SU-DHL-6 (cell line): Measurements from ENCODE around the gene TSPO.

ENCODE experiments used
- H2AFZ ChIP-seq: fragments of 200-600 bp; sonication (generic); 2 replicates; pipeline ENCODE4 v1.6.1; 2014; ENCODE audit warnings: low read depth, mild to moderate bottlenecking, moderate library complexity, mixed read lengths, antibody characterized with exemption, low read length; ENCODE audit not compliant: severe bottlenecking
- H3F3A ChIP-seq: fragments of 200-600 bp; shearing (Covaris generic); 2 replicates; pipeline ENCODE4 v1.6.0; 2016; ENCODE audit warnings: antibody characterized with exemption, mild to moderate bottlenecking; ENCODE audit not compliant: insufficient read depth
- H3K27ac ChIP-seq: fragments of 200-600 bp; sonication (generic); 2 replicates; pipeline ENCODE4 v1.5.1; 2016; ENCODE audit warnings: low read depth, mild to moderate bottlenecking, low read length, moderate library complexity, mixed read lengths
- H3K27me3 ChIP-seq: fragments of 200-600 bp; sonication (generic), shearing (Covaris generic); 2 replicates; pipeline ENCODE4 v1.6.0; 2014; ENCODE audit warnings: mild to moderate bottlenecking, low read length
- H3K36me3 ChIP-seq: fragments of 200-600 bp; sonication (generic); 2 replicates; pipeline ENCODE4 v1.6.1; 2014; ENCODE audit warnings: mild to moderate bottlenecking, low read length, mixed read lengths
- H3K4me2 ChIP-seq: fragments of 300-600, 200-600 bp; shearing (Covaris generic), sonication (generic); 2 replicates; pipeline ENCODE4 v1.6.0; 2014; ENCODE audit warnings: low read length, low read depth, mild to moderate bottlenecking; ENCODE audit not compliant: poor library complexity, severe bottlenecking
- H3K4me3 ChIP-seq: fragments of 200-600 bp; sonication (generic); 2 replicates; pipeline ENCODE4 v1.5.1; 2014; ENCODE audit warnings: antibody characterized with exemption, low read length, mild to moderate bottlenecking, mixed read lengths; ENCODE audit not compliant: insufficient read depth, poor library complexity, severe bottlenecking
- H3K79me2 ChIP-seq: fragments of 200-600 bp; sonication (generic); 2 replicates; pipeline ENCODE4 v1.6.1; 2014; ENCODE audit warnings: mild to moderate bottlenecking, low read length, moderate library complexity; ENCODE audit not compliant: insufficient read depth
- H3K9ac ChIP-seq: fragments of 200-600 bp; sonication (generic); 2 replicates; pipeline ENCODE4 v1.7.0; 2014; ENCODE audit warnings: mild to moderate bottlenecking, low read length
- H3K9me2 ChIP-seq: fragments of 200-600 bp; sonication (generic); replicated peaks from 2 replicates; pipeline ENCODE4 v1.6.1; 2014; ENCODE audit warnings: low read length; ENCODE audit not compliant: insufficient read depth
- H3K9me3 ChIP-seq: fragments of 200-600 bp; sonication (generic); 2 replicates; pipeline ENCODE4 v1.6.1; 2014; ENCODE audit warnings: low read length, mixed read lengths; ENCODE audit not compliant: insufficient read depth
- H4K20me1 ChIP-seq: fragments of 200-600 bp; sonication (generic); 2 replicates; pipeline ENCODE4 v1.6.1; 2014; ENCODE audit warnings: low read depth, mild to moderate bottlenecking, antibody characterized with exemption, low read length, moderate library complexity, mixed read lengths
- CTCF ChIP-seq: fragments of 200-600 bp; sonication (generic); IDR thresholded peaks from one replicate; pipeline ENCODE4 v1.5.1; 2017; ENCODE audit warnings: antibody characterized with exemption, mild to moderate bottlenecking, low read length, moderate library complexity; ENCODE audit not compliant: insufficient read depth, poor library complexity, severe bottlenecking
- EZH2phosphoT487 ChIP-seq: fragments of 200-600 bp; sonication (generic), shearing (Covaris generic); conservative IDR thresholded peaks from 2 replicates; pipeline ENCODE4 v1.6.1; 2018; ENCODE audit warnings: mild to moderate bottlenecking, antibody characterized with exemption, low read length, moderate library complexity, mixed read lengths

TSPO gene

GRCh38 chr22:43110927-43111623 lies 40.3 kb upstream of the TSPO start:
- Histone ChIP-seq H3K27ac (peak overlapping the region; percentile 14; the same call in 1 of the 2 replicates), H3K27me3 (no peaks in the 10 kb centered on the region), H4K20me1 (no peaks in the 10 kb centered on the region), H3K9me3 (no peaks in the 10 kb centered on the region), H3K4me2 (peak overlapping the region; percentile 85), H3K79me2 (no peaks in the 10 kb centered on the region), H3K36me3 (no peaks in the 10 kb centered on the region), H3K9ac (peak overlapping the region; percentile 80), H3F3A (peaks cover 8% of the 10 kb centered on the region; the same call in 1 of the 2 replicates), H3K9me2 (no peaks in the 10 kb centered on the region), H2AFZ (peak overlapping the region; percentile 98), H3K4me3 (peak overlapping the region; percentile 80)
- TF ChIP-seq CTCF, result no peak
- TF ChIP-seq EZH2phosphoT487, result no peak

GRCh38 chr22:43113526-43114251 lies 37.7 kb upstream of the TSPO start:
- Histone ChIP-seq H3K27ac (no peak overlapping the region), H3K9me3 (no peaks in the 10 kb centered on the region), H3K36me3 (no peaks in the 10 kb centered on the region), H2AFZ (no peak overlapping the region), H3K9ac (no peak overlapping the region), H3K79me2 (no peaks in the 10 kb centered on the region), H4K20me1 (no peaks in the 10 kb centered on the region), H3K9me2 (no peaks in the 10 kb centered on the region), H3K4me2 (no peak overlapping the region), H3F3A (peaks cover 8% of the 10 kb centered on the region; the same call in 1 of the 2 replicates), H3K27me3 (no peaks in the 10 kb centered on the region), H3K4me3 (no peak overlapping the region)
- no peak for TF ChIP-seq EZH2phosphoT487
- TF ChIP-seq CTCF, result no peak

- no peaks in the 10 kb centered on the region for H3K9me3 ChIP-seq
- no peaks in the 10 kb centered on the region for H3K27me3 ChIP-seq
- H3F3A ChIP-seq, result peaks cover 8% of the 10 kb centered on the region; the same call in 1 of the 2 replicates
- TF ChIP-seq CTCF (no peak), EZH2phosphoT487 (no peak)
- H3K27ac ChIP-seq, result no peak overlapping the region
- H2AFZ ChIP-seq, result no peak overlapping the region
- no peak overlapping the region for H3K4me3 ChIP-seq
- H3K79me2 ChIP-seq, result no peaks in the 10 kb centered on the region
- no peaks in the 10 kb centered on the region for H4K20me1 ChIP-seq
- no peaks in the 10 kb centered on the region for H3K9me2 ChIP-seq
- H3K9ac ChIP-seq, result no peak overlapping the region
- no peak overlapping the region for H3K4me2 ChIP-seq
- H3K36me3 ChIP-seq, result no peaks in the 10 kb centered on the region
These were observed 36.4 kb upstream of the TSPO start for GRCh38 chr22:43114958-43115357.
